ENCODE results near the gene CELF1.

DNA sequence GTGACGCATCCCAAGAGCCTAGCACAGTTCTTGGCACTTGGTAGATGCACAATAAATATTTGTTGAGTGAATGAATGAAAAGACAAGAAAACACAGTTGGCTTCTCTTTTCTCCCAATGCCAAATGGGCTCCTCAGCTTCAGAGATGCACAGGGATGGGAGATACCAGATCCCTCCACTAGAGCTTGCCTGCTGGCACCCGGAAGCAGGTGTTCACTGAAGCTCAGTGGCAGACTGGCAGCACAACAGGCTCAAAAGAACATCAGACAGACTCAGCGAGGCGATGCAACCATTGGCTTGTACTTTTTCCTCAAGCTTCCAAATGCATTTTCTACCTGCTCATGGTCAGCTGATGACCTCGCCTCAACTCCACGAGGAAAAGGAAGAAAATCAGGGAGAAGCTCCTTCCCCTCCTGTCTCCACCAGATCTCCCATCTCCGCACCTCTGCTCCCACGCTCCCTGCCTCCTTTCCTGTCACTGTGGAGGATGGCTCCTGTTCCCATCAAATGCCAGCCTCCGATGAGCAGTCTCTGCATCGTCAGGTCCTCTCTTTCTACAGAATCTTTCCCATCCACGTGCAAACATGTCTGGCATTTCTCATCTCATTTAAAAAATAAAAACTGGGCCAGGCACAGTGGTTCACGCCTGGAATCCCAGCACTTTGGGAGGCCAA is 109.8 kb downstream of the CELF1 start:
- TF ChIP-seq, protein P1, sequence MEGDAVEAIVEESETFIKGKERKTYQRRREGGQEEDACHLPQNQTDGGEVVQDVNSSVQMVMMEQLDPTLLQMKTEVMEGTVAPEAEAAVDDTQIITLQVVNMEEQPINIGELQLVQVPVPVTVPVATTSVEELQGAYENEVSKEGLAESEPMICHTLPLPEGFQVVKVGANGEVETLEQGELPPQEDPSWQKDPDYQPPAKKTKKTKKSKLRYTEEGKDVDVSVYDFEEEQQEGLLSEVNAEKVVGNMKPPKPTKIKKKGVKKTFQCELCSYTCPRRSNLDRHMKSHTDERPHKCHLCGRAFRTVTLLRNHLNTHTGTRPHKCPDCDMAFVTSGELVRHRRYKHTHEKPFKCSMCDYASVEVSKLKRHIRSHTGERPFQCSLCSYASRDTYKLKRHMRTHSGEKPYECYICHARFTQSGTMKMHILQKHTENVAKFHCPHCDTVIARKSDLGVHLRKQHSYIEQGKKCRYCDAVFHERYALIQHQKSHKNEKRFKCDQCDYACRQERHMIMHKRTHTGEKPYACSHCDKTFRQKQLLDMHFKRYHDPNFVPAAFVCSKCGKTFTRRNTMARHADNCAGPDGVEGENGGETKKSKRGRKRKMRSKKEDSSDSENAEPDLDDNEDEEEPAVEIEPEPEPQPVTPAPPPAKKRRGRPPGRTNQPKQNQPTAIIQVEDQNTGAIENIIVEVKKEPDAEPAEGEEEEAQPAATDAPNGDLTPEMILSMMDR (CRISPR knock-in tag; IDR thresholded peaks at IDR 0.05), result no peak
- no peak for TF ChIP-seq NFYC (CRISPR knock-in tag; IDR thresholded peaks at IDR 0.05)
- TF ChIP-seq SP5 (CRISPR knock-in tag; IDR thresholded peaks at IDR 0.05; ENCODE audit: borderline replicate concordance, low read depth), result no peak
- TF ChIP-seq, protein P2, sequence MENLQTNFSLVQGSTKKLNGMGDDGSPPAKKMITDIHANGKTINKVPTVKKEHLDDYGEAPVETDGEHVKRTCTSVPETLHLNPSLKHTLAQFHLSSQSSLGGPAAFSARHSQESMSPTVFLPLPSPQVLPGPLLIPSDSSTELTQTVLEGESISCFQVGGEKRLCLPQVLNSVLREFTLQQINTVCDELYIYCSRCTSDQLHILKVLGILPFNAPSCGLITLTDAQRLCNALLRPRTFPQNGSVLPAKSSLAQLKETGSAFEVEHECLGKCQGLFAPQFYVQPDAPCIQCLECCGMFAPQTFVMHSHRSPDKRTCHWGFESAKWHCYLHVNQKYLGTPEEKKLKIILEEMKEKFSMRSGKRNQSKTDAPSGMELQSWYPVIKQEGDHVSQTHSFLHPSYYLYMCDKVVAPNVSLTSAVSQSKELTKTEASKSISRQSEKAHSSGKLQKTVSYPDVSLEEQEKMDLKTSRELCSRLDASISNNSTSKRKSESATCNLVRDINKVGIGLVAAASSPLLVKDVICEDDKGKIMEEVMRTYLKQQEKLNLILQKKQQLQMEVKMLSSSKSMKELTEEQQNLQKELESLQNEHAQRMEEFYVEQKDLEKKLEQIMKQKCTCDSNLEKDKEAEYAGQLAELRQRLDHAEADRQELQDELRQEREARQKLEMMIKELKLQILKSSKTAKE (CRISPR knock-in tag; IDR thresholded peaks at IDR 0.05; ENCODE audit: borderline replicate concordance), result no peak
- no peak for TF ChIP-seq ZNF816 (CRISPR knock-in tag; IDR thresholded peaks at IDR 0.05; ENCODE audit: borderline replicate concordance)
- no peak for TF ChIP-seq MTA3 (CRISPR knock-in tag; IDR thresholded peaks at IDR 0.05)
- TF ChIP-seq, protein P3, sequence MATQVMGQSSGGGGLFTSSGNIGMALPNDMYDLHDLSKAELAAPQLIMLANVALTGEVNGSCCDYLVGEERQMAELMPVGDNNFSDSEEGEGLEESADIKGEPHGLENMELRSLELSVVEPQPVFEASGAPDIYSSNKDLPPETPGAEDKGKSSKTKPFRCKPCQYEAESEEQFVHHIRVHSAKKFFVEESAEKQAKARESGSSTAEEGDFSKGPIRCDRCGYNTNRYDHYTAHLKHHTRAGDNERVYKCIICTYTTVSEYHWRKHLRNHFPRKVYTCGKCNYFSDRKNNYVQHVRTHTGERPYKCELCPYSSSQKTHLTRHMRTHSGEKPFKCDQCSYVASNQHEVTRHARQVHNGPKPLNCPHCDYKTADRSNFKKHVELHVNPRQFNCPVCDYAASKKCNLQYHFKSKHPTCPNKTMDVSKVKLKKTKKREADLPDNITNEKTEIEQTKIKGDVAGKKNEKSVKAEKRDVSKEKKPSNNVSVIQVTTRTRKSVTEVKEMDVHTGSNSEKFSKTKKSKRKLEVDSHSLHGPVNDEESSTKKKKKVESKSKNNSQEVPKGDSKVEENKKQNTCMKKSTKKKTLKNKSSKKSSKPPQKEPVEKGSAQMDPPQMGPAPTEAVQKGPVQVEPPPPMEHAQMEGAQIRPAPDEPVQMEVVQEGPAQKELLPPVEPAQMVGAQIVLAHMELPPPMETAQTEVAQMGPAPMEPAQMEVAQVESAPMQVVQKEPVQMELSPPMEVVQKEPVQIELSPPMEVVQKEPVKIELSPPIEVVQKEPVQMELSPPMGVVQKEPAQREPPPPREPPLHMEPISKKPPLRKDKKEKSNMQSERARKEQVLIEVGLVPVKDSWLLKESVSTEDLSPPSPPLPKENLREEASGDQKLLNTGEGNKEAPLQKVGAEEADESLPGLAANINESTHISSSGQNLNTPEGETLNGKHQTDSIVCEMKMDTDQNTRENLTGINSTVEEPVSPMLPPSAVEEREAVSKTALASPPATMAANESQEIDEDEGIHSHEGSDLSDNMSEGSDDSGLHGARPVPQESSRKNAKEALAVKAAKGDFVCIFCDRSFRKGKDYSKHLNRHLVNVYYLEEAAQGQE (IDR thresholded peaks at IDR 0.05; ENCODE audit: borderline replicate concordance in 1 of 2, low read depth in 1 of 2, low read length in 2 of 2), result no peak
- TF ChIP-seq KLF11 (CRISPR knock-in tag; IDR thresholded peaks at IDR 0.05), result no peak
- TF ChIP-seq, protein P4, sequence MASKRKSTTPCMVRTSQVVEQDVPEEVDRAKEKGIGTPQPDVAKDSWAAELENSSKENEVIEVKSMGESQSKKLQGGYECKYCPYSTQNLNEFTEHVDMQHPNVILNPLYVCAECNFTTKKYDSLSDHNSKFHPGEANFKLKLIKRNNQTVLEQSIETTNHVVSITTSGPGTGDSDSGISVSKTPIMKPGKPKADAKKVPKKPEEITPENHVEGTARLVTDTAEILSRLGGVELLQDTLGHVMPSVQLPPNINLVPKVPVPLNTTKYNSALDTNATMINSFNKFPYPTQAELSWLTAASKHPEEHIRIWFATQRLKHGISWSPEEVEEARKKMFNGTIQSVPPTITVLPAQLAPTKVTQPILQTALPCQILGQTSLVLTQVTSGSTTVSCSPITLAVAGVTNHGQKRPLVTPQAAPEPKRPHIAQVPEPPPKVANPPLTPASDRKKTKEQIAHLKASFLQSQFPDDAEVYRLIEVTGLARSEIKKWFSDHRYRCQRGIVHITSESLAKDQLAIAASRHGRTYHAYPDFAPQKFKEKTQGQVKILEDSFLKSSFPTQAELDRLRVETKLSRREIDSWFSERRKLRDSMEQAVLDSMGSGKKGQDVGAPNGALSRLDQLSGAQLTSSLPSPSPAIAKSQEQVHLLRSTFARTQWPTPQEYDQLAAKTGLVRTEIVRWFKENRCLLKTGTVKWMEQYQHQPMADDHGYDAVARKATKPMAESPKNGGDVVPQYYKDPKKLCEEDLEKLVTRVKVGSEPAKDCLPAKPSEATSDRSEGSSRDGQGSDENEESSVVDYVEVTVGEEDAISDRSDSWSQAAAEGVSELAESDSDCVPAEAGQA (IDR thresholded peaks at IDR 0.05; ENCODE audit: low read depth), result no peak
- TF ChIP-seq, protein P4 (CRISPR knock-in tag; IDR thresholded peaks at IDR 0.05; ENCODE audit: borderline replicate concordance), result no peak
- no peak for TF ChIP-seq CHD4 (IDR thresholded peaks at IDR 0.05; ENCODE audit: borderline replicate concordance, low read length)
- no peak for TF ChIP-seq TAF1 (CRISPR knock-in tag; IDR thresholded peaks at IDR 0.05)
